ENCODE results near the gene SRPK3.
"Not testable (repeated sequence)": the region's sequence is repeated elsewhere in the genome, so short reads cannot be mapped to it uniquely, and the experiment has no call there.

The SRPK3 gene, protein sequence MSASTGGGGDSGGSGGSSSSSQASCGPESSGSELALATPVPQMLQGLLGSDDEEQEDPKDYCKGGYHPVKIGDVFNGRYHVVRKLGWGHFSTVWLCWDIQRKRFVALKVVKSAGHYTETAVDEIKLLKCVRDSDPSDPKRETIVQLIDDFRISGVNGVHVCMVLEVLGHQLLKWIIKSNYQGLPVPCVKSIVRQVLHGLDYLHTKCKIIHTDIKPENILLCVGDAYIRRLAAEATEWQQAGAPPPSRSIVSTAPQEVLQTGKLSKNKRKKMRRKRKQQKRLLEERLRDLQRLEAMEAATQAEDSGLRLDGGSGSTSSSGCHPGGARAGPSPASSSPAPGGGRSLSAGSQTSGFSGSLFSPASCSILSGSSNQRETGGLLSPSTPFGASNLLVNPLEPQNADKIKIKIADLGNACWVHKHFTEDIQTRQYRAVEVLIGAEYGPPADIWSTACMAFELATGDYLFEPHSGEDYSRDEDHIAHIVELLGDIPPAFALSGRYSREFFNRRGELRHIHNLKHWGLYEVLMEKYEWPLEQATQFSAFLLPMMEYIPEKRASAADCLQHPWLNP

GRCh38 chrX:153780678-153781427 lies at the start of gene SRPK3:
SRPK3 (plus strand) TSS chrX:153781041; CDS start chrX:153781087, 46 bp downstream.
- no peak for DNase-seq

- no peak for DNase-seq
Measured at GRCh38 chrX:153731117-153731844, 49.6 kb upstream of the SRPK3 start.

DNA sequence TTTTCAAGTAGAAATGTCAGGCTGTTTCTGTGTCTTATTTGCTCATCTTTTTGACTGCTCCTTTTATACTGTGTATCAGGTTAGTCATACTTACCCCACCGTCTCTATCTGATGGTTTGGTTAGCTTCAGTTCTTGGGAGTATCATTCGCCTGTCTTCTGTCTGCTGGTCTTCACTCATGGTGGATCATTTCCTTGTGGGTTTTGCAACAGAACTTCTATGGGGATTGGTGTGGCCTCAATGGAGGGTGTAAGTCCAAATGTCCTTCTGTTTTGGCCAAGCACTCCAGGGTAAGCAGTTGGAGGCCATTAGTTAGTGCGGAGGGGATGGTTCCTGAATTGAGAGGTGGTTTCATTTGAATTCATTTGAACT lies 49.0 kb upstream of the SRPK3 start:
- no peak for DNase-seq

- DNase-seq, result no peak
Measured at GRCh38 chrX:153732401-153732800, 48.4 kb upstream of the SRPK3 start.

GRCh38 chrX:153733651-153734240 lies 47.1 kb upstream of the SRPK3 start:
- no peak for DNase-seq

GRCh38 chrX:153734871-153735270 lies 46.0 kb upstream of the SRPK3 start:
- no peak for DNase-seq

GRCh38 chrX:153735274-153735673 lies 45.6 kb upstream of the SRPK3 start:
- DNase-seq, result no peak

- no peak for DNase-seq
Measured at GRCh38 chrX:153736071-153736820, 44.6 kb upstream of the SRPK3 start.

- no peak for DNase-seq
Measured at GRCh38 chrX:153736871-153737441, 43.9 kb upstream of the SRPK3 start.

- no peak for DNase-seq
Measured at GRCh38 chrX:153738056-153738605, 42.7 kb upstream of the SRPK3 start.

- DNase-seq, result no peak
Measured at GRCh38 chrX:153739754-153740486, 40.9 kb upstream of the SRPK3 start.

DNA sequence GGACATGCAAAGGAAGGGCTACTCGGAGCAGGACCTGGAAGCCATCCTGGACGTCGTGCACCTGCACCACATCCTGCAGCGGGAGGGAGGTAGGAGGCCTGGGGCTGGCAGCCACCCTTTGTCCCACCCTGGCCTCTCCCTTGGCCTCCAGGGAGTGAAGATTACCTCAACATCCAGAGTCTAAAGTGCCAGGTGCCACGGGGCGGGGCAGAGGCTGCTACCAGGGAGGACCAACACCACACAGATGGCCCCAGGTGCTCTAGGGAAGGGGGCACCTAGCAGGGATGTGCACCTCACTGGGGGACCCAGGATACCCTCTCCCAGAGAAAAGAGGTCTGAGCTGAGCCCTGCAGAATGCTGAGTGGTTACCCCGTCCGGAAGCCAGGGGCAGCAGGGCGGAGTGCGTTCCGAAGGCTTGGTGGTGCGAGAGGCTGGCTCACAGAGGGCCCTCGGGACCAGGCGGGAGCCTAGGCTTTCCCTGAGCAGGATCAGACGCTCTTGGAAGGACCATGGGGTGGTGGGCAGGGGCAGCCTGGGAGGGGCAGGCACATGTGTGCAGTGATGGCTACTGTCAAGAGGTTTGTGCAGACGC lies 40.1 kb upstream of the SRPK3 start:
- DNase-seq, result no peak

DNA sequence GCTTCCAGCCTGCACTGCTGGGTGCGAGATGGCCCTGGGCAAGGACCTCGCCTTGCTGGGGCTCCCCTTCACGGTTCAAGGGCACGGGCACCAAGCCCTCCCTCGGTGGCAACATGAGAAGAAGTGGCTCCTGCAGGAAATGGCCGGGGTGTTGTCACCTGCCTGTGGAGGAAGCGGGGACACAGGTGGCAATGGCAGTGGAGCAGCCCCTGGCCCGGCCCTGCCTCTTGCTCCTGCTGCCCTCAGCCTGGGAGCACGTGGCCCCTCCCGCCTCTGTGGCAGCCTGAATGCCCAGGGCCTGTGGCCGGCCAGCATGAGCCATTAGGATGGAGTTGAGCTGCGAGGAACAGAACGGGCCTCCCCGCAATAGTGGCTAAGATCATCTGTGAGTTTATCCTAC lies 39.4 kb upstream of the SRPK3 start:
- DNase-seq, result no peak

DNA sequence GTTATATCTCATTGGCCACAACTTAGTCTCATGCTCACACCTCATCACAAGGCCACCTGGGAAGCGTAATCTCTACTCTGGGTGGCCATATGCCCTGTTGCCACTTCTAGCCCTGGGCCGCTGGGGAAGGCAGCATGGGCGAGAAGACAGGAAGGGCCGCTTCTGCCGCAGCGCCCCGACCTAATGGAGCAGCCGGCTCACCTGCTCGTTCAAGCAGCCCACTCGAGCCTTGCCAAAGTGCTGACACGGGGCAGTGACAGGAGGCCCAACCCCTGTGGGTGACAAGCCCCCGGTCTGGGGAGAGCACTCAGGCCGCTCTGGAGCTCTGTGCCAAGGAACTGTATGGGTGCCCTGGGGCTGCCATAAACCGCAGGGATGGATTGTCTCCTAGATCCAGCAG lies 38.7 kb upstream of the SRPK3 start:
- DNase-seq, result not testable (repeated sequence)

GRCh38 chrX:153742796-153743467 lies 37.9 kb upstream of the SRPK3 start:
- not testable (repeated sequence) for DNase-seq

DNA sequence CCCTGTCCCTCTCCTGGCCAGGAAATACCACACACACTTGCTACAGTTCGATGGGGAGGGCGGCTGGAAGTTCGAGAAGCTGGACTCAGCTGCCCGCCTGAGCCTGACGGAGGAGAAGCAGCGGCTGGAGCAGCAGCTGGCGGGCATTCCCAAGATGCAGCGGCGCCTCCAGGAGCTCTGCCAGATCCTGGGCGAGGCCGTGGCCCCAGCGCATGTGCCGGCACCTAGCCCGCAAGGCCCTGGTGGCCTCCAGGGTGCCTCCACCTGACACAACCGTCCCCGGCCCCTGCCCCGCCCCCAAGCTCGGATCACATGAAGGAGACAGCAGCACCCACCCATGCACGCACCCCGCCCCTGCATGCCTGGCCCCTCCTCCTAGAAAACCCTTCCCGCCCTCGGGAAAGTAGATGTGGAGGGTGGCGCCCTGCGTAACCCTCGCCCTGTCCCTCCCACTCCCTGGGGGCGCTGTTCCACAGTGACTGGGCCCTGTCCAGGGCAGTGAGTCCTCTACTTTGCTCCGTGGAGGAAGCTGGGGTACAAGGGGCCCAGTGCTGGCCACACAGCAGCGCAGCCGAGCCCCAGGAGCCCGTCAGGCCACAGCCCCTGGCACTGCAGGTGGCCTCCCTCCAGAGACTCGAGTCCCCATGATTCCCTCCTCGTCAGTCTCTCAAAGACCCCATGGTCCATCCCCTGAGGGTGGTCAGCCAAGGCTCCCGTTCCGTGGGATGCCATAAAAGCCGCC lies 37.2 kb upstream of the SRPK3 start:
- peak; percentile 50 for DNase-seq

DNA sequence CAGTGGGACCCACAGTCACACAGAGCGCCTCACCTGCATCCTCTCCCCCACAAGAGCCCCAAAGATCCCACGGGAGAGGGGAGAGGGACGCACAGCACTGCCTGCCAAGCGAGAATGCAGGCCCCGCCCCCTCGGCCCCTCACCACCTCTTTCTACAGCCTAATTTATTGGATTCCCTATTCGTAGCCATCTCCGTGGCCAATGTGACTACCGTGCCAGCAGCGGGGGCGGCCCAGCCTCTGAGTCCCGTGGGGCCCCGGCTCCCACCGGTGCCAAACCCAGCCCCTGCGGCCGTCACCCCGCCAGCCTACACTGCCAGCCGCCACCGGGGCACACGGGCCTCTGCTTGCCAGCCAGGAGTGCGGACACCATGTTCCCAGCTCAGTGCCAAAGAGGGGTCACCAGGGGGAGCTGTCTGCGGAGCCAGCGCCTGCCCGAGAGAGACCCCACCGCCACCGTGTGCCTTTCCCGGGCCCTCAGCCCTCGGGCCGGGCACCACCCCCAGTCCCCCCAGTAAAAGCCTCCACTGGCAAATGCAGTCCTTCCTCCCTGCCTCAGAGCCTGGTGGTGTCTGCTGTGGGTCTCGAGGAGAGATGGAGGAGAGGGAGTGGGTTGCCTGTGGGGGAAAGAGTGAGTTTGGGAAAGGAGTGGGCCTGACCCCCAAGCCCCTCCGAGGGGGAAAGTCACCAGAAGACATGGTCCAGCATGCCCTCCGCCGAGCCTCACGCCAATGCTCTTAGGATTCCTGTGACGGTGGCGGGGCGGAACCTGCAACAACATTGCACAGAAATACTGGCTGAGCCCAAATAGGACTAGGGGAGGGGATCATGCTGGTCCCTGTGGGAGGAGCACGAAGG lies 36.4 kb upstream of the SRPK3 start:
- no peak for DNase-seq

DNA sequence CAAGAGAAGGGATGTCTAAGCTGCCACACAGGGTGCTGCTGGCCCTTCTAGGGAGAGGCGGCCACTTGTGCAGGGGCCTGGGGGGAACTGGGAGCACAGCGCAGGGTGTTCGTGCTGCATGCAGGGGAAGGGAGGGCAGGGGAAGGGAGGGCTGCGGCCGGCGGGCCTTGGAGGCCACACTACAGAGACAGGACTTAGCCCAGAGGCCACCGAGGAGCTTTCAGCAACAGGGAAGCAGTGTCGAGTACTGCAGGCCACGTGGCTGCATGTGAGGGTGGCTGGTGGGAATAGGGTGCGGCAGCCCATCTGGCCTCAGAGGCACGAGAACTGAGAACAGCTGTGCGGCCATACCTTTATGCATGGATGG lies 35.8 kb upstream of the SRPK3 start:
- DNase-seq, result not testable (repeated sequence)
